Smooth muscle cell (in vitro differentiated cells): ENCODE data around the gene FSTL4. TPM values are rescaled to one million over a fixed set of nuclear protein-coding genes. Genes with fewer than 3 reads are reported as not detected.

ENCODE experiments used
- DNase-seq: peaks from one replicate; lab custom pipeline; 2025; ENCODE audit not compliant: unreplicated experiment; lab: John Stamatoyannopoulos, UW
- H2AFZ ChIP-seq: fragments of 200-600 bp; sonication (generic); 2 replicates; pipeline ENCODE4 v1.6.0; 2016; ENCODE audit warnings: antibody characterized with exemption, low read depth, mild to moderate bottlenecking
- H3F3A ChIP-seq: fragments of 200-600 bp; sonication (generic); 2 replicates; pipeline ENCODE4 v1.6.0; 2017; ENCODE audit warnings: antibody characterized with exemption, low read depth
- H3K27ac ChIP-seq: fragments of 200-600 bp; sonication (generic); 2 replicates; pipeline ENCODE4 v1.5.1; 2016; ENCODE audit warnings: low read depth, mild to moderate bottlenecking
- H3K27me3 ChIP-seq: fragments of 200-600 bp; sonication (generic); 2 replicates; pipeline ENCODE4 v1.6.1; 2016; ENCODE audit warnings: low read depth, mild to moderate bottlenecking
- H3K36me3 ChIP-seq: fragments of 200-600 bp; sonication (generic); 2 replicates; pipeline ENCODE4 v1.5.1; 2016; ENCODE audit warnings: low read depth
- H3K4me1 ChIP-seq: fragments of 200-600 bp; sonication (generic); 2 replicates; pipeline ENCODE4 v1.5.1; 2016; ENCODE audit warnings: low read depth
- H3K4me2 ChIP-seq: fragments of 200-600 bp; sonication (generic); 2 replicates; pipeline ENCODE4 v1.6.0; 2016; ENCODE audit warnings: mild to moderate bottlenecking
- H3K4me3 ChIP-seq: fragments of 200-600 bp; sonication (generic); 2 replicates; pipeline ENCODE4 v1.5.1; 2016; ENCODE audit warnings: mild to moderate bottlenecking
- H3K79me2 ChIP-seq: fragments of 200-600 bp; sonication (generic); 2 replicates; pipeline ENCODE4 v1.6.0; 2016; ENCODE audit warnings: low read depth, mild to moderate bottlenecking
- H3K9ac ChIP-seq: fragments of 200-600 bp; sonication (generic); 2 replicates; pipeline ENCODE4 v1.6.0; 2016; ENCODE audit warnings: low read depth
- H3K9me3 ChIP-seq: fragments of 200-600 bp; sonication (generic); replicated peaks from 2 replicates; pipeline ENCODE4 v1.5.1; 2016; ENCODE audit warnings: low read depth
- H4K20me1 ChIP-seq: fragments of 200-600 bp; sonication (generic); 2 replicates; pipeline ENCODE4 v1.6.0; 2016; ENCODE audit warnings: low read depth
- WGBS: methylation state at CpG from one replicate; pipeline ENCODE4 v1.1.7; 2016; ENCODE audit warnings: low lambda C conversion rate; 5-methylcytosine and 5-hydroxymethylcytosine counted together
- polyA plus RNA-seq: library from polyadenylated mRNA; unstranded; fragments of >200 nt; fragmentation: Nextera tagmentation; extraction: Ambion mirVana; gene quantifications from 2 replicates; pipeline ENCODE4 v1.2.1, GENCODE V29; 2016
- total RNA-seq: library from RNA; depleted of rRNA; stranded (reverse); fragments of >200 nt; gene quantifications from 2 replicates; pipeline ENCODE4 v1.2.3, GENCODE V29; 2014
- TF ChIP-seq, protein P1 (sequence below): fragments of 200-600 bp; sonication (generic); IDR thresholded peaks from 2 replicates; pipeline ENCODE4 v1.5.1; 2017; ENCODE audit warnings: borderline replicate concordance, mild to moderate bottlenecking, antibody characterized with exemption; ENCODE audit not compliant: insufficient read depth, poor library complexity, severe bottlenecking

Gene FSTL4
- total and polyA plus RNA-seq, 2 experiments from 2014 or later = 0.49 TPM; not detected in 1

DNA sequence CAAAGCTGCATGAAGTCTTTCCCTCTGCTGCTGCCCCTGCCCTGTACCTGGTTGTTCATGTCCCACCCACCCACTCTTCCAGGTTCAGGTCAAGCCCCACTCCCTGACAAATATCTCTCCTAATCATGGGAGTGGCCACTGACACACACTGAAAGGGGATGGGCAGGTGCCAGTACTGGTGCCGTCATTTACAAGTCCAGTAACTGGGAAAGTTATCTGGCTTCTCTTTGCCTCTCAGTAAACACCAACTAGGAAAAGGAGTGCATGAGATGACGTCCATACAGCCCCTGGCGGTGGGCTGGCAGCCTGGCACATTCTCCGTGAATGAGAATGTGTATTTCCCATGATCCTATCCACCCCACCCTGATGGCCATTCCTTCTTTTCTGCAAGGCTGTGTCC lies 225.2 kb downstream of the FSTL4 start:
- Histone ChIP-seq H3K9me3 (no peaks in the 10 kb centered on the region), H3K79me2 (no peaks in the 10 kb centered on the region), H3K9ac (no peak overlapping the region), H3K4me1 (peaks cover 12% of the 10 kb centered on the region), H3K36me3 (no peaks in the 10 kb centered on the region), H4K20me1 (no peaks in the 10 kb centered on the region), H3K4me2 (no peak overlapping the region), H2AFZ (no peak overlapping the region), H3K4me3 (no peak overlapping the region), H3K27ac (no peak overlapping the region), H3F3A (no peaks in the 10 kb centered on the region), H3K27me3 (peaks cover 24% of the 10 kb centered on the region)
- WGBS = 70% methylated on average over 4 of the region's 4 CpGs
- TF ChIP-seq, protein P1, sequence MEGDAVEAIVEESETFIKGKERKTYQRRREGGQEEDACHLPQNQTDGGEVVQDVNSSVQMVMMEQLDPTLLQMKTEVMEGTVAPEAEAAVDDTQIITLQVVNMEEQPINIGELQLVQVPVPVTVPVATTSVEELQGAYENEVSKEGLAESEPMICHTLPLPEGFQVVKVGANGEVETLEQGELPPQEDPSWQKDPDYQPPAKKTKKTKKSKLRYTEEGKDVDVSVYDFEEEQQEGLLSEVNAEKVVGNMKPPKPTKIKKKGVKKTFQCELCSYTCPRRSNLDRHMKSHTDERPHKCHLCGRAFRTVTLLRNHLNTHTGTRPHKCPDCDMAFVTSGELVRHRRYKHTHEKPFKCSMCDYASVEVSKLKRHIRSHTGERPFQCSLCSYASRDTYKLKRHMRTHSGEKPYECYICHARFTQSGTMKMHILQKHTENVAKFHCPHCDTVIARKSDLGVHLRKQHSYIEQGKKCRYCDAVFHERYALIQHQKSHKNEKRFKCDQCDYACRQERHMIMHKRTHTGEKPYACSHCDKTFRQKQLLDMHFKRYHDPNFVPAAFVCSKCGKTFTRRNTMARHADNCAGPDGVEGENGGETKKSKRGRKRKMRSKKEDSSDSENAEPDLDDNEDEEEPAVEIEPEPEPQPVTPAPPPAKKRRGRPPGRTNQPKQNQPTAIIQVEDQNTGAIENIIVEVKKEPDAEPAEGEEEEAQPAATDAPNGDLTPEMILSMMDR = no peak
- DNase-seq = no peak

DNA sequence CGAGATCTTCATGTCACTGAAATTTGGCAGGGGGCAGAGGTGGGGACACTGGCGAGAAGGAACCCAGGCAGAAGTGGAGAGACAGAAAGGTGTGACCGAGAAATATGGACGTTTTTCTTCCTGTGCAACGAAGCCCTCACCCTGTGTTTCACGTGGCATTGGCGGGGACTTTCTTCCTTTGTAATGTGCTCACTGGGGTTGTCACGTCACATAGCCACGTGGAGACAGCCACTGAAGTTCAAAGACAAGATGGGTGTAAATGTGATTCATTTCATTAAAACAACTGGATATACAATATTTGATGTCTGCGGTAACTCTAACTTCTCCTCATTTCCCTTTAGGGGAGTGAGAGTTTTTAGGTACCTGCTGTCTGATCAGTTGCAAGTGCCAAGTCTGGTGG lies 225.7 kb downstream of the FSTL4 start:
- WGBS = 89% methylated on average over 10 of the region's 10 CpGs
- Histone ChIP-seq H3K9me3 (no peaks in the 10 kb centered on the region), H3K4me3 (no peak overlapping the region), H3K4me1 (peaks cover 12% of the 10 kb centered on the region), H3K9ac (no peak overlapping the region), H3K27me3 (peaks cover 27% of the 10 kb centered on the region), H2AFZ (no peak overlapping the region), H3K4me2 (no peak overlapping the region), H3K27ac (no peak overlapping the region), H3K36me3 (no peaks in the 10 kb centered on the region), H3F3A (no peaks in the 10 kb centered on the region), H4K20me1 (no peaks in the 10 kb centered on the region), H3K79me2 (no peaks in the 10 kb centered on the region)
- TF ChIP-seq, protein P1 = no peak
- no peak for DNase-seq

DNA sequence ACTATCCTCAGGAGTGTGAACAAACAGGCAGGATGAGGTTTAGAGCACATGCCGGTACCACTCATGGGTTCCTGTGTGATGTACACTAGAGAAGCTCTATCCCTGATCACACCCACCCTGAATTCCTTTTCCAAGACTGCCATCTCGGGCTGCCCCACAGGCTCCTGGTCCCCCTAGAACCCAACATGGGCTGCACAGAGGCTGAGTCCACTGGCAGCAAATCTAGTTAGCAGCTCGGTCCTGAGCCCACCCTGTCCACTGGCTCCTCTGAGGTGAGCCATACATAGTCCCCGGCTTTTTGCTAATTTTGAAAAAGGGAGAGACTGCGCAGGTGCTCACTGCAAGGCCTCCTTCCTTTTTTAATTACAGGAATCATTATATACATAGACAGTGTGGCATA lies 227.0 kb downstream of the FSTL4 start:
- 90% methylated on average over 5 of the region's 5 CpGs for WGBS
- Histone ChIP-seq H3K4me3 (no peak overlapping the region), H3F3A (no peaks in the 10 kb centered on the region), H3K9ac (no peak overlapping the region), H3K9me3 (no peaks in the 10 kb centered on the region), H3K27me3 (peaks cover 28% of the 10 kb centered on the region), H2AFZ (no peak overlapping the region), H3K27ac (no peak overlapping the region), H3K79me2 (no peaks in the 10 kb centered on the region), H3K4me2 (no peak overlapping the region), H4K20me1 (no peaks in the 10 kb centered on the region), H3K4me1 (peaks cover 12% of the 10 kb centered on the region), H3K36me3 (no peaks in the 10 kb centered on the region)
- TF ChIP-seq, protein P1 = no peak
- no peak for DNase-seq

DNA sequence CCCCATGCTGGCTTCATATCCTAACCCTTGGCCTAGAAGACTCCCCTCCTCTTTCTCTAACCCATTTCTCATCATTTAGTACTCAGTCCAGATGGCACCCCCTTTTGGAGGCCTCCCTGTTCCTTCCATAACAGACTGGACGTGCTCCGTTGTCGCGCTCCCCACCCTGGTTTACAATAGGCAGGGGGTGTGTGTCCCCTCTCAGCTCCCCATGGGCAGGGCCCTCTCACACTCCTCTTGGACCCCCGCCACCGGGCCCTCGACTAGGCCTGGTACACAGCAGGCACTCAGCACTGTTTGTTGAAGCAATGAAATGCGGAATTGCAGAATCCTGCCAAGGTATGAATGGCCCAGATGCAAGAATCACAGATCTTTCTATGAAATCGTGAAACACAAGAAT lies 227.4 kb downstream of the FSTL4 start:
- H3K27ac ChIP-seq = no peak overlapping the region
- no peaks in the 10 kb centered on the region for H3F3A ChIP-seq
- peaks cover 28% of the 10 kb centered on the region for H3K27me3 ChIP-seq
- H3K4me1 ChIP-seq = peaks cover 12% of the 10 kb centered on the region
- H2AFZ ChIP-seq = no peak overlapping the region
- no peak overlapping the region for H3K4me2 ChIP-seq
- no peaks in the 10 kb centered on the region for H3K9me3 ChIP-seq
- H3K4me3 ChIP-seq = no peak overlapping the region
- no peaks in the 10 kb centered on the region for H3K36me3 ChIP-seq
- H3K79me2 ChIP-seq = no peaks in the 10 kb centered on the region
- 96% methylated on average over 9 of the region's 9 CpGs for WGBS
- H4K20me1 ChIP-seq = no peaks in the 10 kb centered on the region
- no peak for DNase-seq
- H3K9ac ChIP-seq = no peak overlapping the region
- TF ChIP-seq, protein P1 = no peak
